CD1c-positive myeloid dendritic cell (primary cell): ENCODE results near the gene GSTA4.

ENCODE experiments used
- DNase-seq: peaks from one replicate; pipeline ENCODE4 v3.0.0-alpha.2; 2016; ENCODE audit errors: extremely low spot score

Gene GSTA4

GRCh38 chr6:52995089-52995912, at the start of gene GSTA4:
TSS of gene GSTA4 (minus strand) at chr6:52995284. CDS start at chr6:52994243, 1,041 bp downstream.
- DNase-seq, result peak; percentile 97

GRCh38 chr6:53044572-53044971, 49.5 kb upstream of the GSTA4 start:
- DNase-seq, result no peak

- no peak for DNase-seq
These were observed 49.0 kb upstream of the GSTA4 start for GRCh38 chr6:53044071-53044470.

- no peak for DNase-seq
These were observed 48.5 kb upstream of the GSTA4 start for GRCh38 chr6:53043581-53043980.

- no peak for DNase-seq
These were observed 47.0 kb upstream of the GSTA4 start for GRCh38 chr6:53042112-53042511.

GRCh38 chr6:53041356-53041755, 46.3 kb upstream of the GSTA4 start:
- DNase-seq, result no peak

- DNase-seq, result no peak
These were observed 43.5 kb upstream of the GSTA4 start for GRCh38 chr6:53038596-53038995.

- no peak for DNase-seq
These were observed 43.1 kb upstream of the GSTA4 start for GRCh38 chr6:53038141-53038540.

- DNase-seq, result no peak
These were observed 40.6 kb upstream of the GSTA4 start for GRCh38 chr6:53035549-53036213.

- no peak for DNase-seq
These were observed 38.7 kb upstream of the GSTA4 start for GRCh38 chr6:53033764-53034163.

- no peak for DNase-seq
These were observed 37.8 kb upstream of the GSTA4 start for GRCh38 chr6:53032849-53033248.

GRCh38 chr6:53031281-53031680, 36.2 kb upstream of the GSTA4 start:
- DNase-seq, result no peak

GRCh38 chr6:53029761-53030160, 34.7 kb upstream of the GSTA4 start:
- DNase-seq, result no peak

- no peak for DNase-seq
These were observed 34.2 kb upstream of the GSTA4 start for GRCh38 chr6:53029257-53029656.

GRCh38 chr6:53028467-53028866, 33.4 kb upstream of the GSTA4 start:
- DNase-seq, result no peak

- no peak for DNase-seq
These were observed 32.1 kb upstream of the GSTA4 start for GRCh38 chr6:53027131-53027718.

GRCh38 chr6:53026526-53026925, 31.4 kb upstream of the GSTA4 start:
- DNase-seq, result no peak

- DNase-seq, result no peak
These were observed 28.2 kb upstream of the GSTA4 start for GRCh38 chr6:53023323-53023722.

GRCh38 chr6:53020005-53020744, 25.1 kb upstream of the GSTA4 start:
- DNase-seq, result no peak

- DNase-seq, result no peak
These were observed 23.4 kb upstream of the GSTA4 start for GRCh38 chr6:53018446-53018845.

- DNase-seq, result no peak
These were observed 20.4 kb upstream of the GSTA4 start for GRCh38 chr6:53015486-53015885.

GRCh38 chr6:53014744-53015143, 19.7 kb upstream of the GSTA4 start:
- no peak for DNase-seq
